Neural cell (in vitro differentiated cells): Measurements from ENCODE around the gene ZNF750.

Experiments used
- CTCF ChIP-seq: fragments of 450-650 bp; IDR thresholded peaks from 2 replicates; pipeline ENCODE4 v1.5.1; 2014; ENCODE audit warnings: antibody characterized with exemption, mild to moderate bottlenecking, moderate library complexity; ENCODE audit not compliant: poor library complexity, severe bottlenecking
- EP300 ChIP-seq: fragments of 450-650 bp; conservative IDR thresholded peaks from 2 replicates; pipeline ENCODE4 v1.6.1; 2014; ENCODE audit warnings: antibody characterized with exemption, mild to moderate bottlenecking, moderate library complexity; ENCODE audit not compliant: poor library complexity, severe bottlenecking
- EZH2 ChIP-seq: fragments of 200-600, 300-800 bp; shearing (Covaris generic), sonication (generic); IDR thresholded peaks from 2 replicates; pipeline ENCODE4 v1.6.1; 2014; ENCODE audit warnings: antibody characterized with exemption, low read length, borderline replicate concordance, mild to moderate bottlenecking; ENCODE audit not compliant: insufficient read depth, poor library complexity, severe bottlenecking
- MXI1 ChIP-seq: fragments of 450-650 bp; conservative IDR thresholded peaks from 2 replicates; pipeline ENCODE4 v1.6.1; 2014; ENCODE audit warnings: antibody characterized with exemption, mild to moderate bottlenecking; ENCODE audit not compliant: poor library complexity, severe bottlenecking
- POLR2AphosphoS5 ChIP-seq: IDR thresholded peaks from 2 replicates; pipeline ENCODE4 v1.6.1; 2012
- RAD21 ChIP-seq: fragments of 450-650 bp; conservative IDR thresholded peaks from 2 replicates; pipeline ENCODE4 v1.6.1; 2014; ENCODE audit warnings: antibody characterized with exemption, mild to moderate bottlenecking, moderate library complexity
- REST ChIP-seq: IDR thresholded peaks from 2 replicates; pipeline ENCODE4 v1.6.1; 2012; ENCODE audit warnings: borderline replicate concordance
- TAF1 ChIP-seq: IDR thresholded peaks from 2 replicates; pipeline ENCODE4 v1.6.1; 2012; ENCODE audit warnings: low read depth

- TF ChIP-seq CTCF (no peak), REST (no peak), EZH2 (no peak), POLR2AphosphoS5 (no peak), RAD21 (no peak), TAF1 (no peak), EP300 (no peak), MXI1 (no peak)
Measured at GRCh38 chr17:82884341-82884969, 44.6 kb upstream of the ZNF750 start.
